HT1080 (cell line): Measurements from ENCODE around the gene HACD2. TPM values are rescaled to one million over a fixed set of nuclear protein-coding genes. Genes with fewer than 3 reads are reported as not detected.

Experiments
- DNase-seq: peaks from one replicate; pipeline ENCODE4 v3.0.0-alpha.2; 2015; ENCODE audit warnings: low read depth
- total RNA-seq: library from RNA; depleted of rRNA; stranded (reverse); fragments of >200 nt; shearing (Covaris generic); gene quantifications from 2 replicates; pipeline ENCODE4 v1.2.3, GENCODE V29; 2014; rRNA removed

Gene HACD2
- total RNA-seq, 1 experiment from 2014 or later = 48.7 TPM

- DNase-seq = no peak
Observed at GRCh38 chr3:123448536-123449101, 136.2 kb downstream of the HACD2 start, which contains the start of gene ADCY5. ADCY5 (minus strand) TSS chr3:123449090; CDS start chr3:123448545, 545 bp downstream.

- DNase-seq = no peak
Observed at GRCh38 chr3:123447749-123448517, 136.9 kb downstream of the HACD2 start.

DNA sequence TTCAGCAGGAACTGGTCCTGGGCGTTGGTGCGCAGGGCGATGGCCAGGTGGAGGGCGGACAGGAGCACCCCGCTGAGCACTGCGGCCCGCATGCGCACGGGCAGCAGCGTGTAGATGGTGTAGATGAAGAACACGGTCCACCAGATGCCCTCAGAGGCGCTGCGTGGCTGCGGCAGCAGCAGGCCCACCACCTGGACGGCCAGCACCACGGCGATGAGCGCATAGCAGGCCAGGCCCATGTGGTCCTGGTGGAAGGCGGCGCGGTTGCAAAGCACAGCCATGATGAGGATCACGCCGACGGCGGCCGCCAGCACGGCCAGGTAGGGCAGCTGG lies 137.5 kb downstream of the HACD2 start:
- no peak for DNase-seq

DNA sequence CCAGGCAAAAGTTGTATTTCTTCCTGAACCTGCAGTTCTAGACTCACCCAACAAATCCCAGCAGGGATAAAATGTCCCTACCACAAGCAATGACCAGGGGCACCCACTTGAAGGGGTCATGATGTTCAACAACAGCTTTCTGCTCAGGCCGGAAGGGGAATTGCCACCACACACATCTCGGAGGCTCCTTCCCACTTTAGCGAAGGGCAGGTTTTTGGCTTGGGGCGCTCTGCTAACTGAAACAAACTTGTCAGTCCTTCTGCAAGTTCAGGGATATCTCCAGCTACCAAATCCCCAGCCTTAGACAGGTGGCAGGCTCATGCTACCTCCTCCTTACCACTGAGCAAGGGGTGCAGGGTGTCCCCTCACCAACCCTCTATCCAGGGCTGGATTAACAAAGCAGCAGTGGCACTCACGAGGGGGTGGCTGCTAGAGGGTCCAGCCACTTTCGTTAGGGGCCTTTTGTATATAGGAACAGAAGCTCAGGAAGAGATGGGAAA lies 138.2 kb downstream of the HACD2 start:
- DNase-seq = no peak

- no peak for DNase-seq
Observed at GRCh38 chr3:123446210-123446609, 138.6 kb downstream of the HACD2 start.

DNA sequence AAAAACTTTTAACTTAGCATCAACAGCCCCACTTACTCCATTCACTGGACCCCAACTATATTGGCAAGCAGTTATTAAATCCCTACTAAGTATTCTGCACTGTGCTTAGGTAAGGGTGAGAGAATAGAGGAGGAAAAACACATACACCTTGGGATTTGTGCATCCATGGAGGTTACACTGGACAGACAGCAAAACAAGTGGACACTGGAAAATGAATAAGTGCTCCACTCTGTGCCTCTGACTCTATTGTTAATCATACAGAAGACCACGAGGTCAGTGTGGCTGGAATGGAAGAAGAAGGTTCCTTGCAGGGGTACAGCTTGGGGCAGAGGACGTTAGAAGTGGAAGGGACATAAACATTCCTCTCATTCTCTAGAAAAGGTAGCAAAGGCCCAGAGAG lies 139.2 kb downstream of the HACD2 start:
- DNase-seq = no peak

DNA sequence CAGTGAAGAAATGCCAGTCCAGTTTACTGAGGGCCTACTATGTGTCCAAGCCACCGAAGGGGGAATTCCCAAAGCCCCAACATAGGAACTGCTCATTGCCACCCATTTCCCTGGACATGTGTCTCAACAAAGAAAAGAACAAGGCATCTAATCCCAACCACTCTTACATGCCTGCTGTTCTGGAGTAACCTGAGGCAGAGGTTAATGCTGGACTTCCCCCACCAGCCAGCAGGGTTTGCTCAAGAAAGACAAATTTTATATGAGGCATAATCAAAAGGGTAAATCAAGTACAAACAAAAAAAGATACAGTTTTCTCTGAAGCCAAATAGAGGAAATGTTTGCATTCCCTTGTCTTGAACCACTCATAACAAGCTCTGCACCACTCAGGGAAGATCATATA lies 140.1 kb downstream of the HACD2 start:
- no peak for DNase-seq

GRCh38 chr3:123444023-123444422 lies 140.8 kb downstream of the HACD2 start:
- DNase-seq = no peak

GRCh38 chr3:123442908-123443307 lies 141.9 kb downstream of the HACD2 start:
- DNase-seq = no peak

GRCh38 chr3:123442125-123442524 lies 142.7 kb downstream of the HACD2 start:
- DNase-seq = no peak

Other genes starting within 250 kb of the HACD2 start
- 0.30 and 1.7 TPM in 2 replicates for gene ADCY5, start 136.0 kb downstream of the HACD2 start, total RNA-seq